HG02943 (cell line): Measurements from ENCODE around the gene NDNF.

Source experiments
- ATAC-seq: cut with Tn5 transposase; IDR thresholded peaks from one replicate; pipeline ENCODE4 v1.9.1; 2021; ENCODE audit warnings: mild to moderate bottlenecking, low read depth, moderate library complexity; ENCODE audit not compliant: unreplicated experiment

Gene NDNF

DNA sequence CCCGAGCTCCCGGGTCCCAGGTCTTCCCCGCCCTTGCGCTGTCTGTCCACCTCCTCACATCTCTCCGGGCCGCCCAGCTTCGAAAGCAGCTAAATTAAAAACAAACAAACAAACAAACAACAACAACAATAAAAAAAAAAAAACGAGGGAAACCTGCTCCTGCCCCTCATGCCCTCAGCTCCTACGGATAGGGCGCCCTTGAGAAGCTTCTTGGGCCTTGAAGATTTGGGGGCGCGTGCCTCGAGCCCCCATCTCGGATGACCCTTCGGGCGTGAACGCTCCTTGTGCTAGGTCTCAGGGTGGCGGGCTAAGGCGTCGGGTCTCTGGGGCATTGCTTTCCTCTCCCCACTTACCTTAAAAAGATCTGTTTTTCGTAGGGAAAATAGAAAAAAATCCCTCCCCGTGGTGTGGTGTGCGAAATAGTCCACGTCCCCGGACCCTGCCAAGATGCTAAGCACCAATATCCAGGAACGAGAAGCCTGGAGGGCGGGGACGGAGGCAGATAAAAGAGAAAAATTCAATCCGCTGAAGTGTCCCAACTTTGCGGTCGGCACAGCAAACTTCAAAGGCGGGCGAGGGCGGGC, 603 bp downstream of the NDNF start:
- ATAC-seq = no peak

DNA sequence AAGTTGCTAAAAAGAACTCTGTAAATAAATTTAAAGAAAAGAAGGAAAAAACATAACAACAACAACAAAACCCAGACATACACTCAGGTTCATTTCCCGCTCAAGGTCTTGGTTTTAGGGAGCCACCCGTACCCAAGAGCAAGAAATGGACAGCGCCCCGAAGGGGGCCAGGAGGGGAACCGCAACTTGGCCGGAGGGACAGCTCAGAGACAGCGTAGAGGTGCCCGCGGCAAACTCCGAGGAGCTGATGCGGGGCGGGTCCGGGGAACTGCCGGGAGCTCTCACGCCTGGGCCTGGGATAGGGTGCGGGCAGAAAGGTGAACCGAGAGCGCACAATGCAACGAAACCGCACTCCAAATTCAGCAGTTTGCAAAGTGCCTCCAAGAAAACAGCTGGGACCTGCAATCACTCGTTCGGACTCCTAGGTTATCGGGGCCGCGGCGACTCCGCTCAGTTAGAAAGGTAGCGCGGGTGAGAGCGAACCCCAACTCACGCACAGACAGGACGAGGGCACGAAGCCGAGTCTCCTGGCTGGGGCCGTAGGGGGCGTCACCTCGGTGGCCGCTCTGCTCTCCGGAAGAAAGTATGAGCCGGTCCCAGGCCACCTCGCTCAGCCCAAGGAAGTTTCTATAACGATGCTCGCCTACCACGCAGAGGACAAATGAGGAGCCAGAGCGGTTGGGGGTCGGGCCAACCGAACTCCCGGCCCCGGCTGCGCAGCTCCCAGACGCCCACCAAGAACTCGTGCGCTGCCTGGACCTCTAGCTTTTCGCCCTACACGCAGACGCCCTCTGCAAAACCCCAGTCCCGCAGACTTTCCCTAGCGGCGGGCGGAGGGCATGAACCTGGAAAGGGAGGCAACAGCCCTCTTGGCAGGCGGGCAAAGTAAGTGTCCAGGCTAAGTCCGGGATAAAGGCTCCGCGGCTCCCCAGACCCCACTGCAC, 1.4 kb downstream of the NDNF start:
- ATAC-seq = no peak

DNA sequence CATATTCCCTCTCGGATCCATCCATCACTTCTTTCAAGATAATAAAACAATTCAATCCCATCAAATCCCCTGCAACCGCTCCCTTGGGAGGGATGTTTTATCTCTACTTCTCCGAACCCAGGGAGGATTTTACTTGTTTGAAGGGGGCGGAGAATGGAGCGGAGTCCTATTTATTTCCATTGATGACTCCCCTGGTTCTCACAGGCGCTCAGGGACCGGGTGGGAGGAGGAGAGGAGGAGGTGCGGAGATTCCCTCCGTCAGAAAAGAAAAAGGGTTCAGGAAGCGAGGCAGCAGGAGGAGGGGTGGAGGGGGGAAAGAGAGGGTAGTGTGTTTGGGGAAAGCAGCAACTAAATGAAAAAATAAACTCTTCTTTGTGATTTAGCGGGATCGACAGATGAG, 2.1 kb downstream of the NDNF start:
- ATAC-seq = no peak

DNA sequence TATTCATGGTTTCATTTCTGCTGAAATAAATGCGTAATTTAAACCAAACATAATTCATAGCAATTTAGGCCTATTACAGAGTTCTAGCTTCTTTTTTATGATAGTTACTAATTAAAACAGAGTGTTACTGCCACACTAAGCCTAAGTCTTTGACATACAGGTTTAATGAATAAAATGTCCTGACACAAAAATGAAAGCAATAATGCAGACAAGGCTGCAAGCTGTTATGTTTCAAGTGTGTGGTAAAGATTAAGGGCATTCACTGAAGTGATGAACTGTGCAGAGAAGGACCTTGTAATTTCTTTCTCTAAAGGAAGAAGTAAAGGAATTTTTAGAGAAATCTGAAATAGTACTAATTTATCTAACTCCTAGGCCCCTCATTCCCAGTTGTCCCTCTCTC, 2.9 kb downstream of the NDNF start:
- ATAC-seq = no peak

DNA sequence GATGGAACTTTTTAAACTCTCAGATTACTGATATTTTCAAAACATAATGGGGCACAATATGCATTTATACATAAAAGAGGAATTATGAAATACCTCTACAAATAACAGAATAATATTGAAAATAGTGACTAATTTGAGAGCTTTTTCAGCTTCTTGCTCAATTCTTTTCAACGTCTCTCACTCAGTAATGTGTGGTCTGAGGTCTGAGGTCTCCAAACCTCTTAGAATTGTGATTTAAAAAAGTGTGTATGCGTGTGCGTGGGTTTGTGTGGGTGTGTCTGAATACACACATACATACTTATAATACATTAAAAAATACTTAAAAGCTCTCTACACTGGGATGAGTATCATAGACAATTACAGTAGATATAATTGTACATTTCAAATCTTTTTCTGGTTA, 7.9 kb downstream of the NDNF start:
- no peak for ATAC-seq

- ATAC-seq = no peak
These were observed 9.8 kb downstream of the NDNF start for GRCh38 chr4:121062521-121062920.

GRCh38 chr4:121061861-121062260, 10.5 kb downstream of the NDNF start:
- ATAC-seq = no peak

DNA sequence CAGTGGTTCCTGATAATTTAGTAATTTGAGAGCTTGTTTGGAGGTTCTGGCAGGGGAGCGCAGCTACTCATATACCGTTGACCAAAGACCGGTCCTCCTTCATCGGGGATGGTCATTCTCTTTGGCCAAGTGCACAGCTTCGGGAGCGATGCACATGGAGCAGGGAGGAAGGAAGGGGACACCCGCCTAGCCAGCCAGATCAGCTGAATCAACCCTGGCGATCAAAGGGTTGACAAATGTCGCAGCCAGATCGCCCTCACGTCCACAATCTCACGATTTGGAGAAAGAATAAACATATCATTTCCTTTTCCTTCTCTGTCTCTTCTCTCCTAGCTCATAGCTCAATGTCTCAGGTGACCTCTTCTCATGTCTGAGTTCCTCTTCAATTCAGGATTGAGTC, 11.1 kb downstream of the NDNF start:
- no peak for ATAC-seq

DNA sequence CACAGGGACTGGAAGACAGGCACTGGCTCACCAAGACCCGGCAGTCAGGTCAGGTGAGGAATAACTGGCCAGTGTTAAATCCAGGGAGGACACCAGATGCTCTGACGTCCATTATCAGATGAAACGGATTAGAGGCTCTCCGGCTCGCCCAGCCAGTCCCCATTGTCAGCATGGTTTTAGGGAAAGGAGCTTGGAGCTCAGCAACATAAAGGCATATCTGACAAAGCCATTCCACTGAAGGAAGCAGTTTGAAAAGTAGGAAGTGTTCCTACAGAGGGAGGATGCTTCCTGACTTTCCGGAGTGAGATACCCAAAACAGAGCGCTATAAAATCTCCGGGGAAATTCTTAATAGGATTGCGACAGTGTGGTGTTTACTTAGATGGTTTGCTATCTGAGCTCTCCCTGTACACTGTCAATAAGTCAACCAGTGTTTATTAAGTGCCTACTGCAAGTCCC, 14.8 kb downstream of the NDNF start:
- ATAC-seq = no peak

GRCh38 chr4:121056066-121056465, 16.3 kb downstream of the NDNF start:
- ATAC-seq = no peak

DNA sequence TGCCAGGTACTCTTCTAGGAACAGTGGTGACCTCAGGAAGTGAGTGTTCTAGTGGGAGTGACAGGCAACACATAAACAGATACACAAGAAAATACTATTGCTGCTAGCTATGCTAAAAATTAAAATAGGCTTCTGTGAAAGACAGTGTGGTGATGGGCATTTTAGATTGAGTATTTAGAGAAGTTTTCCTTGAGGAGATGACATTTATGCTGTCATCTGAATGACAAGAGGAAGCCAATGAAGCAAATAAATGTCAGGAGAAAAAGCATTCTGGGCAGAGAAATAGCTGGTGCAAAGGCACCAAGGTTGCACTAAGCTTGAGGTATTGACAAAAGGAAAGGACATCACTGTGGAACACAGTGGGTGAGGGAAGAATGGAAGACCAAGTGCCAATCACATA, 18.0 kb downstream of the NDNF start:
- ATAC-seq = no peak

DNA sequence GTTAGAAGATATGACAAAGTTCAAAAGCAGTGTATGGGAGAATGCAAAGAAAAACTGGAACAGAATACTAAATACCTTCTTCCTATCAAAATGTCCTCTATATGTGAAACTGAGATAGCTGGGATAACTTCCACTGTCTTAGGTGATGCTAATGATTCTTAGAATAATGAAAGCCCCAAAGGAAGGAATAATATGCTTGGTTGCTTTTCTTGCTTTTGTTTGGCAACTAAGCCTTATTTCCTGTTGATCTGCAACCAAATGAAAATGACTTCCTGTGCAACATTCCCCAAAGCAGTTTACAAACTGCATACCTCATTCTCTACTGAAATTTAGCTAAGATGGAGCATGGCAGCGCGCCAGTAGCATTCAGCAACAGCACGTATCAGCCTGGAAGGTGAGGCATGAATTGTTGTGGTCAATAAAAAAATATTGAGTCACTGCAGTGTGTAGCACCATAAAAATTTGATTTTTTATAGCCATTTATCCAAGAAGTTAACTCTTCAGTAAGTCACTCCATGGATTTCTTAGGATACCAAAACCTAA, 18.7 kb downstream of the NDNF start:
- ATAC-seq = no peak

DNA sequence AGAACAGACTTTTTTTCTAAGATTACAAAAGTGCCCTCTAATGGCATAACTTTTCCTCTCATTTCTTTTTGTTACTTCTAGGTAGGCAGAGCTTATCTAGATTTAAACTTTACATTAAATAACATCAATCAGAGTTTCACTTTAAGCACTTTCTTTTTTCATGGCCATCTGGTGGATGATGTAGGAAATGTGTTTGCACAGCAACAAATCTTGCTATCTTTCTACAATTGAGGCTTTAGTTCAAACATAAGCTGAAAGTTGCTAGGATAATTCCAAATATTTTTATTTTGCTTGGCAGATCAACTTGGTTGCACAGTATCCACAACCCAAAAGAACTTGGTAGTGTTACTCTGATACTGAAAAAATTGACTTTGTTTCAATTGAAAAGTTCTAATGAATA, 22.0 kb downstream of the NDNF start:
- ATAC-seq = no peak

- no peak for ATAC-seq
These were observed 23.2 kb downstream of the NDNF start for GRCh38 chr4:121049072-121049599.

- no peak for ATAC-seq
These were observed 24.2 kb downstream of the NDNF start for GRCh38 chr4:121048165-121048564.

DNA sequence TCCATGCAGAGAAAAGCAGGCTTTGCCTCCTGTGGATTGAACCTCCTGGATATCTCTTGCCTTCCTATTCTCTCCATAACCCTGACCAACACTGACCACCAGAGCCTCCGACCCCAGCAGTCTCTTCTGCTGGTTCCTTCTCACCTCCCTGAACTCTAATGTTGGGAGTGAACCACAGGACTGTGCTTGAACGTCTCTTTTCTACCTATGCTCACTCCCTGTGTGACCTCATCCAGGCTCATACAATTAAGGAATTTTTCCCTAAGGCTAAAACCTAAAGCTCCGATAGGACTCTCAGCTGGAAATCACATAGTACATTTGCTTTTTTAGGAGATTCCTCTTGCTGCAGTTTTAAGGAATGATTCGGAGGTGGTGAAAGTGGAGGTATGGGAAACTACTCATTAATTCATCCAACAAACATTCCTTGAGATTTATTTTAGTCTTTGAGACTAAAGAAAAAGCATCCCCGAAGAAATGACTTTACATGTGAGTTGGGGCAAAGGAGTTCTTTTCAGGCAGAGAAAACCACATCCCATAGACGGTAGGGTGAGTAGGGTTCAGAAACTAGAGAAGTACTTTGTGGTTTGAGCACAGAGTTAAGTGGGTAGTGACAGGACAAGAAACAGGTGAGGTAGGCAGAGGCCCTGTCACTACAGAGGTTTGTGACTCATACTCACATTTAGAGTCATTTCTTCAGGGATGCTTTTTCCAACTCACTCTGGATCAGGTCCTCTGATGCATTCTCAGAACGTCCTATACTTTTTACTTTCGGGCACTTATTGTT, 30.8 kb downstream of the NDNF start:
- ATAC-seq = peak; percentile 93

DNA sequence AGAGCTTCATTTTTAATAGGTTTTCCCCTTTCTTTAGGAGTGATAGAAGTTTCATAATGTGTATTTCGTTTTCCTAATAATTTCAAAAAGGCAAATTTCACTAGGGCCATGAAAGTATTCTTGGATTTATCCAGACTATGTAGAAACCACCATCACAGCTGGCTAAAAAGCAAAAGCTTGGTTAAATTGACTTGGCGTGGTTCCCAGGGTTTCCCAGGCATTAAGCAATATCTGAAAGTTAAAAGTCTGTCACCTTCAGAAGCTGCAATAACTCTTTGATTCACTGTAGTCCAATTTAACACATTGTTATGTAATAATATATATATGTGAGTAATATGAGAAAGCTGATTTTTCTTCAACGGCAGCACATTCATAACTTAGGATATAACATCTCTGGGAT, 38.3 kb downstream of the NDNF start:
- no peak for ATAC-seq

DNA sequence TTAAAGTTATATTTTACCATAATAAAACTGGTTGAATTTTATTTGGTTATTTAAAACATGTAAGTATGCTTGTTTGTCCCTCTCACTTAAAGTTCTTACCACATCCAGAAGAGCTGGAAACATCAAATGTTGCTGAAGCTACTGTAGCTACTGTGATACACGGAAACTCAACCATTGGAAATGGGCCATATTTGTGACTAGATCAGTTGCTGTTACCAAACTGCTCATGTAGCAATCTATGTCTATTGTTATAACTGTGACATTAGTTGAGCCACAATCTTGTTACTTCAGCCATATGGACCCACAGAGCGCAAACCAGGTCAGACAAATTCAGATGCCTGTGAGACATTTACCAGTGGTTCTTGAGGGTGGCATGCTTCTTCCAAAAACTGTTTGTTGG, 41.6 kb downstream of the NDNF start:
- no peak for ATAC-seq

DNA sequence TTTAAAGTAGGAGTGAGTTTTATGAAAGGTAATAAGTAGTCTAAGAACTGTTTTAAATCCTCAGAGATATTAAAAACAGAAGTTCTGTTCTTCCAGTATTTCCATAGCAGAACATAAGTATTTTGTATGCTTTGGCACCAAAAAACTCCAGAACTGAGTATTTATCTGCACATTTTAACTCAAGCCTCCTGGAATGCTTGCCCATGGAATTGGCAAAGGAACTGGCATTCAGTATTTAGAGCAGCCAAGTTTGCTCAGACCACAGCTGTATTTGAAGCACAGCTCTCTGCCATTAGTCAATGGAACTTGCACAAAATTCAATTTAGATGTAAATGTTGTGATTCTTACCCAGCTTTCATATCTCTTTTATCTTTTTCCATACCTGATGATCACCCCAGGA, 42.2 kb downstream of the NDNF start:
- no peak for ATAC-seq

GRCh38 chr4:121026034-121026433, 46.3 kb downstream of the NDNF start:
- no peak for ATAC-seq

DNA sequence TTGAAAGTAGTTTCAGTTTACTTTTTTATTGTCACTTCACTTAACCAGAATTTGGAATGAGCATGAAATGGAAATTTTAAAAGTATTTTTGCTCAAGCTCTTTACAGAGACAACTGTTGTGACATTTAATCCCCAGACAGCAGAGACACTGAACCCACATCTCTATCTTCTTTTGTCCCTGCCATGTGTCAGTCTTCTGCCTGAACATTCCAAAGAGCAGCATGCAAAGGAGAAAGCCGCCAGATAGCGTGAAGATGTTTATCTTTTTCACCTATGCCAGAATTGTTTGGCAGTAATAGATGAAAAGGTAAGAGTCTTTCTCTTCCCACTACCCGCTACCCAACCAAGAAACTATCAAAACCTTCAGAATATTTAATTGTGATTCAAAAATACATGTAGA, 46.8 kb downstream of the NDNF start:
- no peak for ATAC-seq
